Activated naive CD4-positive, alpha-beta T cell treated with anti-CD3 and anti-CD28 coated beads for 36 hours (primary cell): ENCODE measurements around the gene CMPK1. TPM values are rescaled to one million over a fixed set of nuclear protein-coding genes. Genes with fewer than 3 reads are reported as not detected.

ENCODE experiments used
- CTCF ChIA-PET: fragments of 350-600 bp; sonication (Branson Sonifier 250); formaldehyde crosslinking; loops from one replicate; lab custom pipeline; 2021; ENCODE audit warnings: antibody characterized with exemption; lab: Charles Lee
- DNase-seq: peaks from one replicate; pipeline ENCODE4 v3.0.0-alpha.2; 2020
- H3K27ac Mint-ChIP-seq: one replicate; pipeline ENCODE4 v1.8.0; 2021; ENCODE audit warnings: mild to moderate bottlenecking, mixed read lengths
- H3K27me3 Mint-ChIP-seq: one replicate; pipeline ENCODE4 v1.8.0; 2021; ENCODE audit warnings: low read depth, mixed read lengths
- H3K36me3 Mint-ChIP-seq: one replicate; pipeline ENCODE4 v1.8.0; 2021; ENCODE audit warnings: low read depth, mixed read lengths
- H3K4me1 Mint-ChIP-seq: one replicate; pipeline ENCODE4 v1.8.0; 2021; ENCODE audit warnings: low read depth, mixed read lengths
- H3K4me3 Mint-ChIP-seq: one replicate; pipeline ENCODE4 v1.8.0; 2021; ENCODE audit warnings: mild to moderate bottlenecking, moderate library complexity, mixed read lengths
- H3K9me3 Mint-ChIP-seq: one replicate; pipeline ENCODE4 v1.8.0; 2021; ENCODE audit warnings: mixed read lengths
- intact Hi-C: fragments of 100-400 bp; cut with micrococcal nuclease; formaldehyde crosslinking; loops from one replicate; pipeline ENCODE4 v1.15.1; 2023
- total RNA-seq, 2 experiments: library from RNA; stranded (reverse); gene quantifications; one replicate each; pipeline ENCODE4 v1.2.3, GENCODE V29; 2021

The CMPK1 gene
- total RNA-seq, 2 experiments from 2014 or later, result 104 to 105 TPM

GRCh38 chr1:47401761-47402160, 68.2 kb downstream of the CMPK1 start:
- CTCF ChIA-PET, result interaction anchor here (0.6 to 1.4 kb wide), 3 partner anchors 12 to 83 kb away, joined by 3 to 6 read pairs (median 3); no protein-coding TSS in a partner anchor
- Mint-ChIP-seq H3K27me3 (peaks cover 9% of the 10 kb centered on the region), H3K9me3 (no peaks in the 10 kb centered on the region), H3K27ac (no peak overlapping the region), H3K4me3 (no peak overlapping the region), H3K36me3 (no peaks in the 10 kb centered on the region), H3K4me1 (no peaks in the 10 kb centered on the region)
- intact Hi-C loops, result no loop called here
- no peak for DNase-seq

- CTCF ChIA-PET, result interaction anchor here (1.0 to 1.4 kb wide), 2 partner anchors 13 to 34 kb away, joined by 3 to 6 read pairs; no protein-coding TSS in a partner anchor
- intact Hi-C loops, result no loop called here
- peaks cover 5% of the 10 kb centered on the region for H3K27me3 Mint-ChIP-seq
Measured at GRCh38 chr1:47402591-47402990, 69.0 kb downstream of the CMPK1 start.

GRCh38 chr1:47403321-47403910, 69.8 kb downstream of the CMPK1 start:
- peaks cover 5% of the 10 kb centered on the region for H3K27me3 Mint-ChIP-seq
- H3K4me3 Mint-ChIP-seq, result no peak overlapping the region
- H3K4me1 Mint-ChIP-seq, result no peaks in the 10 kb centered on the region
- intact Hi-C loops, result no loop called here
- no peaks in the 10 kb centered on the region for H3K9me3 Mint-ChIP-seq
- CTCF ChIA-PET, result interaction anchor here (0.6 kb wide), 1 partner anchor 339 kb away, joined by 3 read pairs; no protein-coding TSS in a partner anchor
- DNase-seq, result no peak
- no peaks in the 10 kb centered on the region for H3K36me3 Mint-ChIP-seq
- no peak overlapping the region for H3K27ac Mint-ChIP-seq

More at GRCh38 chr1:47402591-47402990, 69.0 kb downstream of the CMPK1 start:
- H3K27ac Mint-ChIP-seq, result no peak overlapping the region
- H3K4me1 Mint-ChIP-seq, result no peaks in the 10 kb centered on the region
- H3K36me3 Mint-ChIP-seq, result no peaks in the 10 kb centered on the region
- no peaks in the 10 kb centered on the region for H3K9me3 Mint-ChIP-seq
- H3K4me3 Mint-ChIP-seq, result no peak overlapping the region
- no peak for DNase-seq

- intact Hi-C loops, result no loop called here
- Mint-ChIP-seq H3K9me3 (no peaks in the 10 kb centered on the region), H3K4me3 (no peak overlapping the region), H3K27me3 (peaks cover 7% of the 10 kb centered on the region), H3K27ac (no peak overlapping the region), H3K4me1 (no peaks in the 10 kb centered on the region), H3K36me3 (no peaks in the 10 kb centered on the region)
- DNase-seq, result no peak
- CTCF ChIA-PET, result no interaction called here
Measured at GRCh38 chr1:47405697-47406096, 72.1 kb downstream of the CMPK1 start.

- Mint-ChIP-seq H3K4me3 (no peak overlapping the region), H3K4me1 (no peaks in the 10 kb centered on the region), H3K36me3 (no peaks in the 10 kb centered on the region), H3K27me3 (peaks cover 5% of the 10 kb centered on the region), H3K9me3 (no peaks in the 10 kb centered on the region), H3K27ac (no peak overlapping the region)
- CTCF ChIA-PET, result no interaction called here
- DNase-seq, result no peak
- intact Hi-C loops, result no loop called here
Measured at GRCh38 chr1:47406966-47407365, 73.4 kb downstream of the CMPK1 start.

GRCh38 chr1:47407481-47407880, 73.9 kb downstream of the CMPK1 start:
- Mint-ChIP-seq H3K27ac (no peak overlapping the region), H3K4me1 (no peaks in the 10 kb centered on the region), H3K9me3 (no peaks in the 10 kb centered on the region), H3K27me3 (peaks cover 5% of the 10 kb centered on the region), H3K4me3 (no peak overlapping the region), H3K36me3 (no peaks in the 10 kb centered on the region)
- no peak for DNase-seq
- intact Hi-C loops, result no loop called here
- CTCF ChIA-PET, result no interaction called here

- peaks cover 9% of the 10 kb centered on the region for H3K27me3 Mint-ChIP-seq
- H3K4me1 Mint-ChIP-seq, result no peaks in the 10 kb centered on the region
- intact Hi-C loops, result no loop called here
- H3K27ac Mint-ChIP-seq, result no peak overlapping the region
- H3K36me3 Mint-ChIP-seq, result no peaks in the 10 kb centered on the region
- DNase-seq, result no peak
- no peaks in the 10 kb centered on the region for H3K9me3 Mint-ChIP-seq
- H3K4me3 Mint-ChIP-seq, result no peak overlapping the region
- CTCF ChIA-PET, result interaction anchor here (1.0 kb wide), 1 partner anchor 317 kb away, joined by 3 read pairs; no protein-coding TSS in a partner anchor
Measured at GRCh38 chr1:47409311-47410067, 75.9 kb downstream of the CMPK1 start.

- no peaks in the 10 kb centered on the region for H3K36me3 Mint-ChIP-seq
- CTCF ChIA-PET, result interaction anchor here (1.0 kb wide), 1 partner anchor 316 kb away, joined by 3 read pairs; no protein-coding TSS in a partner anchor
- H3K9me3 Mint-ChIP-seq, result no peaks in the 10 kb centered on the region
- H3K27ac Mint-ChIP-seq, result no peak overlapping the region
- no peak for DNase-seq
- no peak overlapping the region for H3K4me3 Mint-ChIP-seq
- H3K4me1 Mint-ChIP-seq, result no peaks in the 10 kb centered on the region
- H3K27me3 Mint-ChIP-seq, result peaks cover 11% of the 10 kb centered on the region
- intact Hi-C loops, result no loop called here
Measured at GRCh38 chr1:47410068-47410455, 76.5 kb downstream of the CMPK1 start.

GRCh38 chr1:47411436-47411835, 77.8 kb downstream of the CMPK1 start:
- no peak for DNase-seq

GRCh38 chr1:47412437-47412836, 78.8 kb downstream of the CMPK1 start:
- H3K9me3 Mint-ChIP-seq, result no peaks in the 10 kb centered on the region
- DNase-seq, result no peak
- H3K27me3 Mint-ChIP-seq, result peaks cover 25% of the 10 kb centered on the region
- no peak overlapping the region for H3K27ac Mint-ChIP-seq
- H3K4me3 Mint-ChIP-seq, result no peak overlapping the region
- H3K4me1 Mint-ChIP-seq, result peaks cover 5% of the 10 kb centered on the region
- no peaks in the 10 kb centered on the region for H3K36me3 Mint-ChIP-seq
- CTCF ChIA-PET, result interaction anchor here (1.2 to 1.4 kb wide), 2 partner anchors 23 to 24 kb away, joined by 3 read pairs; no protein-coding TSS in a partner anchor
- intact Hi-C loops, result no loop called here

More at GRCh38 chr1:47411436-47411835, 77.8 kb downstream of the CMPK1 start:
- H3K27me3 Mint-ChIP-seq, result peaks cover 19% of the 10 kb centered on the region
- intact Hi-C loops, result no loop called here
- no peaks in the 10 kb centered on the region for H3K9me3 Mint-ChIP-seq
- no peaks in the 10 kb centered on the region for H3K36me3 Mint-ChIP-seq
- CTCF ChIA-PET, result interaction anchor here (1.4 kb wide), 1 partner anchor 24 kb away, joined by 3 read pairs; no protein-coding TSS in a partner anchor
- no peak overlapping the region for H3K27ac Mint-ChIP-seq
- H3K4me1 Mint-ChIP-seq, result peaks cover under 1% of the 10 kb centered on the region
- H3K4me3 Mint-ChIP-seq, result no peak overlapping the region

GRCh38 chr1:47415728-47416318, 82.2 kb downstream of the CMPK1 start, which contains the start of gene FOXE3:
Gene FOXE3, plus strand, starts transcription at chr1:47416285. Its CDS starts 31 bp downstream, at chr1:47416316.
- no peaks in the 10 kb centered on the region for H3K36me3 Mint-ChIP-seq
- no peak for DNase-seq
- intact Hi-C loops, result no loop called here
- CTCF ChIA-PET, result interaction anchor here (1.0 to 1.6 kb wide), 2 partner anchors 21 to 22 kb away, joined by 3 to 10 read pairs; partner anchors contain the start of gene FOXD2
- H3K27ac Mint-ChIP-seq, result no peak within 1 kb of the TSS
- peaks cover 6% of the 10 kb centered on the region for H3K4me1 Mint-ChIP-seq
- H3K9me3 Mint-ChIP-seq, result no peaks in the 10 kb centered on the region
- H3K4me3 Mint-ChIP-seq, result peak within 1 kb of the TSS; percentile 50
- H3K27me3 Mint-ChIP-seq, result peaks cover 38% of the 10 kb centered on the region
